ENCODE results near the gene PRCD. TPM values are rescaled to one million over a fixed set of nuclear protein-coding genes. Genes with fewer than 3 reads are reported as not detected.

Gene PRCD
- total RNA-seq, 1 experiment from 2014 or later = 2.5 TPM

- Histone ChIP-seq H3F3A (ENCODE audit: low read length, unreplicated experiment) (no peaks in the 10 kb centered on the region), H2AFZ (ENCODE audit: low read length) (peak overlapping the region; percentile 75), H3K36me3 (ENCODE audit: low read depth, low read length) (no peaks in the 10 kb centered on the region), H4K20me1 (ENCODE audit: low read length) (no peaks in the 10 kb centered on the region), H3K9me2 (replicated peaks; ENCODE audit: low read length) (no peaks in the 10 kb centered on the region), H3K9ac (ENCODE audit: low read length) (peak overlapping the region; percentile 68), H3K4me1 (ENCODE audit: insufficient read depth, low read length) (0 out of 2 replicates have a peak, but pooled peaks cover 4% of the 10 kb centered on the region), H3K4me2 (ENCODE audit: low read length) (peak overlapping the region; percentile 93), H3K9me3 (ENCODE audit: low read length) (no peaks in the 10 kb centered on the region), H3K27me3 (ENCODE audit: low read length) (no peaks in the 10 kb centered on the region), H3K4me3 (ENCODE audit: low read length) (peak overlapping the region; percentile 80), H3K27ac (ENCODE audit: low read length) (no peak overlapping the region), H3K79me2 (ENCODE audit: low read length) (no peaks in the 10 kb centered on the region)
- BruUV-seq (replicated peaks) = TSS peak; percentile 40
- ChIA-PET CTCF (interaction anchor here (0.6 kb wide), 1 partner anchor 40 kb away, joined by 4 read pairs; no protein-coding TSS in a partner anchor), POLR2A (ENCODE audit: unreplicated experiment) (no interaction called here)
- TF ChIP-seq CTCF (conservative IDR thresholded peaks at IDR 0.05; ENCODE audit: low read depth, low read length) = no peak
- no peak for TF ChIP-seq EZH2 (IDR thresholded peaks at IDR 0.05; ENCODE audit: low read length, unreplicated experiment)
- no peak for TF ChIP-seq EZH2phosphoT487 (IDR thresholded peaks at IDR 0.05; ENCODE audit: borderline replicate concordance, low read length)
- intact Hi-C loops (cut with micrococcal nuclease) = no loop called here
- peak; percentile 0; the same call in 1 of the 2 replicates for ATAC-seq
- DNase-seq = no peak
Observed at GRCh38 chr17:76584427-76585032, 44.7 kb downstream of the PRCD start.

- Histone ChIP-seq H3K9ac (ENCODE audit: low read length) (peak overlapping the region; percentile 68), H2AFZ (ENCODE audit: low read length) (peak overlapping the region; percentile 75), H3K9me2 (replicated peaks; ENCODE audit: low read length) (no peaks in the 10 kb centered on the region), H3K4me2 (ENCODE audit: low read length) (peak overlapping the region; percentile 93), H3K4me3 (ENCODE audit: low read length) (peak overlapping the region; percentile 80), H3K79me2 (ENCODE audit: low read length) (no peaks in the 10 kb centered on the region), H3K9me3 (ENCODE audit: low read length) (no peaks in the 10 kb centered on the region), H3K27ac (ENCODE audit: low read length) (no peak overlapping the region), H3K4me1 (ENCODE audit: insufficient read depth, low read length) (0 out of 2 replicates have a peak, but pooled peaks cover 4% of the 10 kb centered on the region), H4K20me1 (ENCODE audit: low read length) (no peaks in the 10 kb centered on the region), H3F3A (ENCODE audit: low read length, unreplicated experiment) (no peaks in the 10 kb centered on the region), H3K27me3 (ENCODE audit: low read length) (no peaks in the 10 kb centered on the region), H3K36me3 (ENCODE audit: low read depth, low read length) (no peaks in the 10 kb centered on the region)
- intact Hi-C loops (cut with micrococcal nuclease) = no loop called here
- DNase-seq = no peak
- TF ChIP-seq EZH2phosphoT487 (IDR thresholded peaks at IDR 0.05; ENCODE audit: borderline replicate concordance, low read length) (no peak), CTCF (conservative IDR thresholded peaks at IDR 0.05; ENCODE audit: low read depth, low read length) (no peak), EZH2 (IDR thresholded peaks at IDR 0.05; ENCODE audit: low read length, unreplicated experiment) (no peak)
- no TSS peak for BruUV-seq (replicated peaks)
- CTCF ChIA-PET = interaction anchor here (0.5 to 1.9 kb wide), 7 partner anchors 22 to 205 kb away, joined by 3 to 11 read pairs (median 8); no protein-coding TSS in a partner anchor
- ATAC-seq = peak; percentile 6
- POLR2A ChIA-PET (ENCODE audit: unreplicated experiment) = no interaction called here
Observed at GRCh38 chr17:76585033-76585648, 45.3 kb downstream of the PRCD start.

All from PC-3 (cell line).